SK-N-SH treated with all-trans-retinoic acid at 6 μM for 48 hours (cell line): ENCODE results near the gene ATRNL1.

Source experiments
- ATAC-seq: fragments of 200-7000 bp; cut with Tn5 transposase; 3 replicates; pipeline ENCODE4 v1.9.1; 2020; ENCODE audit warnings: mild to moderate bottlenecking, moderate library complexity
- ARNTL ChIP-seq: fragments of 450-650 bp; formaldehyde crosslinking; IDR thresholded peaks from 2 replicates; pipeline ENCODE4 v1.5.0; 2020; ENCODE audit warnings: low read depth, mild to moderate bottlenecking, moderate library complexity, borderline replicate concordance
- BACH2 ChIP-seq: fragments of 250-450 bp; sonication (Bioruptor Pico); IDR thresholded peaks from 2 replicates; pipeline ENCODE4 v1.9.0; 2021; ENCODE audit warnings: mild to moderate bottlenecking, borderline replicate concordance
- CSDC2 ChIP-seq: fragments of 250-450 bp; sonication (Bioruptor Pico); IDR thresholded peaks from 2 replicates; pipeline ENCODE4 v1.5.0; 2020; ENCODE audit warnings: mild to moderate bottlenecking, moderate library complexity
- ESRRG ChIP-seq: fragments of 250-450 bp; sonication (Bioruptor Pico); IDR thresholded peaks from 2 replicates; pipeline ENCODE4 v1.6.1; 2021; ENCODE audit warnings: mild to moderate bottlenecking
- GLIS3 ChIP-seq: fragments of 250-450 bp; sonication (Bioruptor Pico); IDR thresholded peaks from 2 replicates; pipeline ENCODE4 v1.5.0; 2020; ENCODE audit warnings: mild to moderate bottlenecking, moderate library complexity
- ISL1 ChIP-seq: fragments of 250-450 bp; sonication (Bioruptor Pico); IDR thresholded peaks from 2 replicates; pipeline ENCODE4 v2.1.2; 2022; ENCODE audit warnings: mild to moderate bottlenecking, moderate library complexity
- OSR1 ChIP-seq: fragments of 250-450 bp; sonication (Bioruptor Pico); IDR thresholded peaks from 2 replicates; pipeline ENCODE4 v1.8.0; 2022; ENCODE audit warnings: moderate library complexity, mild to moderate bottlenecking, inconsistent platforms
- PATZ1 ChIP-seq: fragments of 250-450 bp; sonication (Bioruptor Pico); IDR thresholded peaks from 2 replicates; pipeline ENCODE4 v1.8.0; 2020; ENCODE audit warnings: mild to moderate bottlenecking, moderate library complexity, borderline replicate concordance
- PPARA ChIP-seq: fragments of 250-450 bp; sonication (Bioruptor Pico); IDR thresholded peaks from 2 replicates; pipeline ENCODE4 v1.5.0; 2020; ENCODE audit warnings: mild to moderate bottlenecking, borderline replicate concordance
- SNAI2 ChIP-seq: fragments of 250-450 bp; sonication (Bioruptor Pico); IDR thresholded peaks from 2 replicates; pipeline ENCODE4 v1.5.0; 2020; ENCODE audit warnings: mild to moderate bottlenecking, moderate library complexity
- TCF4 ChIP-seq: fragments of 250-450 bp; sonication (Bioruptor Pico); IDR thresholded peaks from 2 replicates; pipeline ENCODE4 v1.8.0; 2021; ENCODE audit warnings: mild to moderate bottlenecking, moderate library complexity, borderline replicate concordance
- TOX ChIP-seq: fragments of 250-450 bp; sonication (Bioruptor Pico); IDR thresholded peaks from 2 replicates; pipeline ENCODE4 v1.8.0; 2021; ENCODE audit warnings: mild to moderate bottlenecking, moderate library complexity, borderline replicate concordance
- TSHZ2 ChIP-seq: fragments of 250-450 bp; sonication (Bioruptor Pico); IDR thresholded peaks from 2 replicates; pipeline ENCODE4 v1.5.0; 2020; ENCODE audit warnings: mild to moderate bottlenecking, moderate library complexity
- ZC3H10 ChIP-seq: fragments of 250-450 bp; sonication (Bioruptor Pico); IDR thresholded peaks from 2 replicates; pipeline ENCODE4 v1.5.1; 2021; ENCODE audit warnings: mild to moderate bottlenecking, moderate library complexity
- ZFP3 ChIP-seq: fragments of 250-450 bp; sonication (Bioruptor Pico); IDR thresholded peaks from 2 replicates; pipeline ENCODE4 v1.5.0; 2020; ENCODE audit warnings: mild to moderate bottlenecking, moderate library complexity
- ZNF565 ChIP-seq: fragments of 450-650 bp; formaldehyde crosslinking; conservative IDR thresholded peaks from 2 replicates; pipeline ENCODE4 v1.5.0; 2020; ENCODE audit warnings: low read depth, mild to moderate bottlenecking, moderate library complexity
- ZNF70 ChIP-seq: fragments of 450-650 bp; formaldehyde crosslinking; IDR thresholded peaks from 2 replicates; pipeline ENCODE4 v1.5.0; 2020; ENCODE audit warnings: mild to moderate bottlenecking, moderate library complexity
- ZNF8 ChIP-seq: fragments of 450-650 bp; formaldehyde crosslinking; IDR thresholded peaks from 2 replicates; pipeline ENCODE4 v1.5.0; 2020; ENCODE audit warnings: mild to moderate bottlenecking, moderate library complexity
- TF ChIP-seq, protein P1 (sequence below): fragments of 250-450 bp; sonication (Bioruptor Pico); IDR thresholded peaks from 2 replicates; pipeline ENCODE4 v1.8.0; 2021; ENCODE audit warnings: low read depth, mild to moderate bottlenecking, moderate library complexity, borderline replicate concordance
- TF ChIP-seq, protein P2 (sequence below): fragments of 250-450 bp; sonication (Bioruptor Pico); IDR thresholded peaks from 2 replicates; pipeline ENCODE4 v1.5.1; 2020; ENCODE audit warnings: low read depth, mild to moderate bottlenecking, moderate library complexity

ATRNL1 gene

GRCh38 chr10:115968236-115968635 lies 875.1 kb downstream of the ATRNL1 start:
- no peak for ATAC-seq
- no peak for TF ChIP-seq SNAI2
- no peak for TF ChIP-seq ZNF8

GRCh38 chr10:115969591-115969990 lies 876.4 kb downstream of the ATRNL1 start:
- no peak for ATAC-seq
- TF ChIP-seq, protein P1, sequence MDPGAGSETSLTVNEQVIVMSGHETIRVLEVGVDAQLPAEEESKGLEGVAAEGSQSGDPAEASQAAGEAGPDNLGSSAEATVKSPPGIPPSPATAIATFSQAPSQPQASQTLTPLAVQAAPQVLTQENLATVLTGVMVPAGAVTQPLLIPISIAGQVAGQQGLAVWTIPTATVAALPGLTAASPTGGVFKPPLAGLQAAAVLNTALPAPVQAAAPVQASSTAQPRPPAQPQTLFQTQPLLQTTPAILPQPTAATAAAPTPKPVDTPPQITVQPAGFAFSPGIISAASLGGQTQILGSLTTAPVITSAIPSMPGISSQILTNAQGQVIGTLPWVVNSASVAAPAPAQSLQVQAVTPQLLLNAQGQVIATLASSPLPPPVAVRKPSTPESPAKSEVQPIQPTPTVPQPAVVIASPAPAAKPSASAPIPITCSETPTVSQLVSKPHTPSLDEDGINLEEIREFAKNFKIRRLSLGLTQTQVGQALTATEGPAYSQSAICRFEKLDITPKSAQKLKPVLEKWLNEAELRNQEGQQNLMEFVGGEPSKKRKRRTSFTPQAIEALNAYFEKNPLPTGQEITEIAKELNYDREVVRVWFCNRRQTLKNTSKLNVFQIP (CRISPR knock-in tag), result no peak
- TF ChIP-seq ZNF8, result no peak
- TF ChIP-seq SNAI2, result no peak
- TF ChIP-seq TCF4 (CRISPR knock-in tag), result no peak
- no peak for TF ChIP-seq ZC3H10 (CRISPR knock-in tag)
- no peak for TF ChIP-seq ISL1 (CRISPR knock-in tag)
- no peak for TF ChIP-seq CSDC2 (CRISPR knock-in tag)
- no peak for TF ChIP-seq PPARA (CRISPR knock-in tag)
- TF ChIP-seq, protein P2, sequence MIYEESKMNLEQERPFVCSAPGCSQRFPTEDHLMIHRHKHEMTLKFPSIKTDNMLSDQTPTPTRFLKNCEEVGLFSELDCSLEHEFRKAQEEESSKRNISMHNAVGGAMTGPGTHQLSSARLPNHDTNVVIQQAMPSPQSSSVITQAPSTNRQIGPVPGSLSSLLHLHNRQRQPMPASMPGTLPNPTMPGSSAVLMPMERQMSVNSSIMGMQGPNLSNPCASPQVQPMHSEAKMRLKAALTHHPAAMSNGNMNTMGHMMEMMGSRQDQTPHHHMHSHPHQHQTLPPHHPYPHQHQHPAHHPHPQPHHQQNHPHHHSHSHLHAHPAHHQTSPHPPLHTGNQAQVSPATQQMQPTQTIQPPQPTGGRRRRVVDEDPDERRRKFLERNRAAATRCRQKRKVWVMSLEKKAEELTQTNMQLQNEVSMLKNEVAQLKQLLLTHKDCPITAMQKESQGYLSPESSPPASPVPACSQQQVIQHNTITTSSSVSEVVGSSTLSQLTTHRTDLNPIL, result no peak

GRCh38 chr10:115971921-115972320 lies 878.8 kb downstream of the ATRNL1 start:
- no peak for TF ChIP-seq ESRRG (CRISPR knock-in tag)
- no peak for TF ChIP-seq TSHZ2 (CRISPR knock-in tag)
- no peak for TF ChIP-seq BACH2 (CRISPR knock-in tag)
- TF ChIP-seq, protein P2, result no peak
- no peak for TF ChIP-seq ISL1 (CRISPR knock-in tag)
- TF ChIP-seq PATZ1, result no peak
- TF ChIP-seq TCF4 (CRISPR knock-in tag), result no peak
- TF ChIP-seq ZNF70, result no peak
- TF ChIP-seq ZFP3, result no peak
- TF ChIP-seq GLIS3 (CRISPR knock-in tag), result no peak
- TF ChIP-seq ZNF565, result no peak
- no peak for TF ChIP-seq PPARA (CRISPR knock-in tag)
- TF ChIP-seq OSR1 (CRISPR knock-in tag), result no peak
- TF ChIP-seq, protein P1 (CRISPR knock-in tag), result no peak
- TF ChIP-seq TOX, result no peak
- TF ChIP-seq ARNTL (CRISPR knock-in tag), result no peak
- no peak for TF ChIP-seq CSDC2 (CRISPR knock-in tag)
- TF ChIP-seq, all 23 proteins: peak for 0
- ATAC-seq, result no peak
